ENCODE results near the gene NPLOC4.

Gene NPLOC4

GRCh38 chr17:81603846-81604610 lies 32.9 kb downstream of the NPLOC4 start:
- no peak for TF ChIP-seq FOXP2 (optimal IDR thresholded peaks at IDR 0.05; ENCODE audit: borderline replicate concordance, extremely low read depth, extremely low read length, insufficient read depth)
- no peak for TF ChIP-seq POLR2AphosphoS5 (IDR thresholded peaks at IDR 0.05; ENCODE audit: low read depth, low read length)
- TF ChIP-seq TAF1 (IDR thresholded peaks at IDR 0.05; ENCODE audit: borderline replicate concordance, insufficient read depth, low read length), result no peak
- TF ChIP-seq REST (IDR thresholded peaks at IDR 0.05; ENCODE audit: insufficient read depth in 1 of 2, low read depth in 2 of 2, low read length in 2 of 2), result no peak
- no peak for TF ChIP-seq SIN3A (IDR thresholded peaks at IDR 0.05; ENCODE audit: borderline replicate concordance, insufficient read depth, low read length)

- TF ChIP-seq SIN3A (IDR thresholded peaks at IDR 0.05; ENCODE audit: borderline replicate concordance, insufficient read depth, low read length), result no peak
- TF ChIP-seq REST (IDR thresholded peaks at IDR 0.05; ENCODE audit: insufficient read depth in 1 of 2, low read depth in 2 of 2, low read length in 2 of 2), result no peak
- TF ChIP-seq POLR2AphosphoS5 (IDR thresholded peaks at IDR 0.05; ENCODE audit: low read depth, low read length), result no peak
- no peak for TF ChIP-seq FOXP2 (optimal IDR thresholded peaks at IDR 0.05; ENCODE audit: borderline replicate concordance, extremely low read depth, extremely low read length, insufficient read depth)
- no peak for TF ChIP-seq TAF1 (IDR thresholded peaks at IDR 0.05; ENCODE audit: borderline replicate concordance, insufficient read depth, low read length)
These were observed 35.3 kb downstream of the NPLOC4 start for GRCh38 chr17:81601525-81602120.

GRCh38 chr17:81599719-81600486 lies 37.0 kb downstream of the NPLOC4 start:
- TF ChIP-seq TAF1 (IDR thresholded peaks at IDR 0.05; ENCODE audit: borderline replicate concordance, insufficient read depth, low read length) (no peak), FOXP2 (optimal IDR thresholded peaks at IDR 0.05; ENCODE audit: borderline replicate concordance, extremely low read depth, extremely low read length, insufficient read depth) (no peak), SIN3A (IDR thresholded peaks at IDR 0.05; ENCODE audit: borderline replicate concordance, insufficient read depth, low read length) (no peak), REST (IDR thresholded peaks at IDR 0.05; ENCODE audit: insufficient read depth in 1 of 2, low read depth in 2 of 2, low read length in 2 of 2) (no peak), POLR2AphosphoS5 (IDR thresholded peaks at IDR 0.05; ENCODE audit: low read depth, low read length) (no peak)

- TF ChIP-seq FOXP2 (optimal IDR thresholded peaks at IDR 0.05; ENCODE audit: borderline replicate concordance, extremely low read depth, extremely low read length, insufficient read depth), result no peak
- no peak for TF ChIP-seq REST (IDR thresholded peaks at IDR 0.05; ENCODE audit: insufficient read depth in 1 of 2, low read depth in 2 of 2, low read length in 2 of 2)
- TF ChIP-seq TAF1 (IDR thresholded peaks at IDR 0.05; ENCODE audit: borderline replicate concordance, insufficient read depth, low read length), result no peak
- no peak for TF ChIP-seq SIN3A (IDR thresholded peaks at IDR 0.05; ENCODE audit: borderline replicate concordance, insufficient read depth, low read length)
- no peak for TF ChIP-seq POLR2AphosphoS5 (IDR thresholded peaks at IDR 0.05; ENCODE audit: low read depth, low read length)
These were observed 43.6 kb downstream of the NPLOC4 start for GRCh38 chr17:81593105-81593871.
